ENCODE measurements around the gene TXN.
A peak's percentile ranks its signal among the peaks of the same experiment; 100 is the strongest.
"Not testable (repeated sequence)": the region's sequence is repeated elsewhere in the genome, so short reads cannot be mapped to it uniquely, and the experiment has no call there.

Gene TXN

DNA sequence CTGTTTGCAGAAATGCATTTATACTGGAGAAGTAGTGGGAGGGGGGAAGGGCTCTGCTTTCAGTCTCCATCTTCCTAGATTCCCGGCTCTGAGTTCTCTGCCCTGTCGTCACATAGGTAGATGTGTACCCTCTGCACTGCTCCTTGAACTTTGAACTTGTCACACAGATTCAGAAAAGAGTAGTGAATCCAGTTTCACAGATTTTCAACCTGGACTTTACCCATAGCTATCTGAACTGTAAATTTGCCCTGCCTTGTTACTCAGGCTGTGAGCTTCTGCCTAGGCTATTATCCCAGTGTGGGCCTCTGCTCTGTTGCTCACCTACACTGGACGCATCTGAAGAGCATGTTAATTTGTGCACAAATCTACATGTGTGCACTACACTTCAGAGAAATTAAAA lies 35.5 kb downstream of the TXN start:
- no peak for DNase-seq
- intact Hi-C loops (cut with DNase I), result no loop called here

DNA sequence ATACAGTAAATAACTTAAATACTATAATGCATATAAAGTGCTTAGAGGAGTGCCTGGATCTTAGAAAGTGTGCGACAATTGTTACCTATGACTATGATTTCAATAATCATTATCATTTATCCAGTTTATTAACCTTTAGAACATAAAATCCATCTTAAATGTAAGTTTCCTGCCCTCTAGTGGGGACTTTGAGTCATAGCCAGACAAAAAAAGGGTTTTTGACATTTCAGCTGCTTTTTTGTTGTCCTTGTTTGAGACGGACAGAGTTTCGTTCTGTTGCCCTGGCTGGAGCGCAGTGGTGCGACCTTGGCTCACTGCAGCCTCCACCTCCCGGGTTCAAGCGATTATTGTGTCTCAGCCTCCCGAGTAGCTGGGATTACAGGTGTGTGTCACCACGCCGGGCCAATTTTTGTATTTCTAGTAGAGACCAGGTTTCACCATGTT lies 38.6 kb downstream of the TXN start:
- intact Hi-C loops (cut with DNase I), result no loop called here
- DNase-seq, result peak in 3 of 42 donors; percentile 17 to 47 (median 24)

- DNase-seq, result no peak
- intact Hi-C loops (cut with DNase I), result no loop called here
These were observed 41.5 kb downstream of the TXN start for GRCh38 chr9:110214586-110215355.

- no peak for DNase-seq
These were observed 42.2 kb downstream of the TXN start for GRCh38 chr9:110214090-110214489.

DNA sequence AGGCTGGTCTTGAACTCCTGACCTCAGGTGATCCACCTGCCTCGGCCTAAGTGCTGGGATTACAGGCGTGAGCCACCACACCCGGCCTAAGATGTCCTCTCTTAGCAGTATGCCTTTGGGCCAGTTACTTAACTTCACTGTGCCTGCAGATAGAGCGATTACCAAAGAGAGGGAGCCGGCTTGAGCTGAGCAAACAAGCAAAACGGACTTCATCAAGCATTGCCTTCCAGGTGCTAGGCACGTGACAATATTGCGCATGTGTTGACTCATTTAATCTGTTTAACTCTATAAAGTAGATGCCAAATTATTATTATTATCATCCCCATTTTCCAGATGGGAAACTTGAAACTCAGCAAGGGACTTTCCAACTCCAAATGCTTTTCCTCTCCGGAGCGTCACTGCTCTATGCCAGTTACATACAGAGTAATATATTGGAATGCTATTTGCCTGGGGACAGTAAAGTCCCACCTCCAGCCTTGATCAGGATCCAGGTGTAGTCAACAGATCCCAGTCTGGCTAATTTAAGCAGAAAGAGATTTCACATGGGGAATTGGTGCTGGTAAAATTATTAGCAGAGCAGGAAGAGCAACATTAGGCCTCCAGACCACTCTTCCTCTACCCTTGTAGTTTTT lies 42.8 kb downstream of the TXN start:
- DNase-seq, result no peak
- intact Hi-C loops (cut with DNase I), result no loop called here

More at GRCh38 chr9:110214090-110214489, 42.2 kb downstream of the TXN start:
- intact Hi-C loops (cut with DNase I), result no loop called here

DNA sequence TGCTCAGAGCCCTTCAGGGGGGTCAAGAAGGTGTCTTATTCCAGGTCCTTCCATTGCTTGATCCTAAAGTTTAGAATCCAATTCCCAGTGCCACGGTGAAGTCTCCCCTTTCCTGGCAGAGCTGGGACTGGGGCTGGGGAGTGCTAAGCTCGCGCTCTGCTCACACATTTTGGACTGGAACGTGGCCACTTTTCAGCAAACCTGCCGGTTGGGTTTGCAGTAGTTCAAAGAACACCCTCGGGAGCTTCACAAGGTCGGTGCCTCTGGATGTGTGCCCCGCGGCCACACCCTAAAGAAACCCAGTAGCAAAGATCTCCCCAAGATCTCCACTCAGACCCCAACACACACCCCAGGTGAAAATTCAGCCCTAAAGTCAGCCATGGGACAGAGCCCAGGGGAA lies 48.3 kb downstream of the TXN start, which contains the start of gene C9orf152:
Gene C9orf152, minus strand, starts transcription at position 129 of the 400 bp plus-strand sequence. CDS start 580 bp downstream, outside the sequence.
- DNase-seq, result no peak
- intact Hi-C loops (cut with DNase I), result no loop called here

DNA sequence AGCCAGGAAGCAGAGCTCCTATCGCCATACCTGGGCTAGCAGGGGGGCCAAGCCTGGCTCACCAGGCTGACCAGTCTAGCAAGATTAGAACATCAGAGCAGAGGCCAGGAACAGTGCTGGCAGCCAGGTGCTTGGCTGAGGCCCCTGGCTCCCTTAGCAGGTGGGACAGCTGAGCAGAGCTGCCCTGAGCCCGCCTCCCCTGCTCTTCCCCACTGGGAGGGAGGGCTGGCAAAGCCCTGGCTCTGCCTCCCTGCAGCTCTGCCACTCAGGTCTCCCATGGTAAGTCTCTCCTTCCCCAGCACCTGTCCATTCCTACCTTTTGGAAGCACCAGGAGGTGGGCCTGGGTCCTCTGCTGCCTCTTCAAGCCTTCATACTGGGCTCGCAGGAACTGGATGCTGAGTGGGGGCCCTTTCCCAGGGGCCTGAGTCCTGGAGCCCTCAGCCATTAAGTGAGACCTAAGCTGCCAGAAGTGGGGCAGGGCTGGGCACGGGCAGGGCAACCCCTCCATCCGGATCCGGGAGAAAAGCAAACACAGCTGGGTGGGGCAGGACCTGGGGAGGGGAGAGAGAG lies 49.2 kb downstream of the TXN start:
- intact Hi-C loops (cut with DNase I), result no loop called here
- no peak for DNase-seq

GRCh38 chr9:110206389-110206788 lies 49.9 kb downstream of the TXN start:
- DNase-seq, result no peak

GRCh38 chr9:110205612-110206011 lies 50.7 kb downstream of the TXN start:
- DNase-seq; intact Hi-C loops (cut with DNase I): not testable (repeated sequence)

More at GRCh38 chr9:110206389-110206788, 49.9 kb downstream of the TXN start:
- intact Hi-C loops (cut with DNase I), result no loop called here

- DNase-seq, result no peak
- intact Hi-C loops (cut with DNase I), result no loop called here
These were observed 54.1 kb downstream of the TXN start for GRCh38 chr9:110202232-110202631.

DNA sequence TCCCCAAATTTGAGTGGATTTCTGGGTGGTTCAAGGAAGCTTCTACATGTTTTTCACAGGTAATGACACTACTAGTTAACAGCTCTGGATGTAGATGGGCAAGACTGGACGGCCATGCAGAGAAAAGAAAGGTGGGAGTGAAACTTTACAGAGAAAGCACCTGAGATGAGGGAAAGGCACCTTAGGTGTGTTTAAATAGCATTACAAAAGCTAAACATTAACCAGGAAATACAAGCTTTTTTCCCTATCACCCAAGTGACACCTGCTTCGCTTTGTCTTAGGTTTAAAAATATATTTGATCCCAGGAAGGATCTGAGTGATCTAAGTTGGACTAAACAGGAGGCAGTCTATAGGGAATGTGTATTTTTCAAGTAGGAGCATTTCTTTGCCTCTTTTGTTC lies 56.7 kb downstream of the TXN start:
- intact Hi-C loops (cut with DNase I), result no loop called here
- DNase-seq, result no peak

DNA sequence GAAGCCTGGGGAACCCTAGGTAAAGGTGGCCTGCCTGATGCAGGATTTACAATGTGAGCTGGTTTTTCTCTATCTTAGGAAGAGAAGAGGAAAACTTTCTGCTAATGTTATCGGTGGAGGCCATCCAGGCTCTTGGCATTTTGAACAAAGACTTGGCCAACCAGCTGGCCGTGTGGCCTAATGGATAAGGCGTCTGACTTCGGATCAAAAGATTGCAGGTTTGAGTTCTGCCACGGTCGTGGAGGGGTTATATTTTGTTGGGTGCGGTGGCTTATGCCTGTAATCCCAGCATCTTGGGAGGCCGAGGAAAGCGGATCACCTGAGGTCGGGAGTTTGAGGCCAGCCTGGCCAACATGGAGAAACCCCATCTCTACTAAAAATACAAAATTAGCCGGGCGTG lies 58.0 kb downstream of the TXN start:
- DNase-seq, result no peak
- intact Hi-C loops (cut with DNase I), result no loop called here

GRCh38 chr9:110197330-110198187 lies 58.7 kb downstream of the TXN start:
- peak in 1 of 42 donors; percentile 5 for DNase-seq
- intact Hi-C loops (cut with DNase I), result no loop called here

- DNase-seq; intact Hi-C loops (cut with DNase I): not testable (repeated sequence)
These were observed 60.2 kb downstream of the TXN start for GRCh38 chr9:110196084-110196499.

Data from head of caudate nucleus (tissue), 42 donors.